Activated CD4-positive, alpha-beta memory T cell treated with anti-CD3 and anti-CD28 coated beads for 36 hours (primary cell): ENCODE results near the gene ADD3. TPM values are rescaled to one million over a fixed set of nuclear protein-coding genes. Genes with fewer than 3 reads are reported as not detected.

Experiments used
- CTCF ChIA-PET: fragments of 350-600 bp; sonication (Branson Sonifier 250); formaldehyde crosslinking; loops from one replicate; lab custom pipeline; 2021; ENCODE audit warnings: antibody characterized with exemption, inconsistent platforms; lab: Charles Lee
- POLR2A ChIA-PET: fragments of 350-600 bp; sonication (Branson Sonifier 250); formaldehyde crosslinking; loops from one replicate; lab custom pipeline; 2021; ENCODE audit warnings: antibody characterized with exemption; lab: Charles Lee
- DNase-seq: peaks from one replicate; pipeline ENCODE4 v3.0.0-alpha.2; 2020
- H3K27ac Mint-ChIP-seq: one replicate; pipeline ENCODE4 v1.8.0; 2021; ENCODE audit warnings: mixed read lengths
- H3K27me3 Mint-ChIP-seq: one replicate; pipeline ENCODE4 v1.8.0; 2021; ENCODE audit warnings: mixed read lengths
- H3K36me3 Mint-ChIP-seq: one replicate; pipeline ENCODE4 v1.8.0; 2021; ENCODE audit warnings: mixed read lengths
- H3K4me1 Mint-ChIP-seq: one replicate; pipeline ENCODE4 v1.8.0; 2021; ENCODE audit warnings: low read depth, mixed read lengths
- H3K4me3 Mint-ChIP-seq: one replicate; pipeline ENCODE4 v1.8.0; 2021; ENCODE audit warnings: mild to moderate bottlenecking, mixed read lengths
- H3K9me3 Mint-ChIP-seq: one replicate; pipeline ENCODE4 v1.8.0; 2021; ENCODE audit warnings: mixed read lengths
- intact Hi-C: fragments of 100-400 bp; cut with micrococcal nuclease; formaldehyde crosslinking; loops from one replicate; pipeline ENCODE4 v1.15.1; 2023
- total RNA-seq, 2 experiments: library from RNA; stranded (reverse); gene quantifications; one replicate each; pipeline ENCODE4 v1.2.3, GENCODE V29; 2021

The ADD3 gene
- total RNA-seq, 2 experiments from 2014 or later: 92.3 to 93.3 TPM

DNA sequence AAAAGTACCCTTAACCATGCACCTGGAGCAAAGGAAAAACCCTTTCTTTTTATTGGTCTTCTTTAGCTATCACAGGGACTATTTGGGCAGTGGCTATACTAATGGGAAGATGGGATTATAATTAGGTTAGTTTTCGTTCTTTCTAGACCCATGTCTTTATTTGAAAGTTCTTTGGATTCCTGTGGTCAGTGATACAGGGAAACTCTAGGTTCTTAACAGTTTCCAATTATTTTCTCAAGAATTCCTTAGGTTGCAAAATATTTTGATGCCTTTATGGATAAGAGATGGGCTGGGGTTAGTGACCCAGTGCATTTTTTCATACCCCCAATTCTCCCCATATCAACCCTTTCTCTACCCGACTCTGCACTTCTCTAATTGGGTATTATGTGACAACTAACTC, 49.0 kb downstream of the ADD3 start:
- Mint-ChIP-seq H3K9me3 (no peaks in the 10 kb centered on the region), H3K36me3 (peaks cover 2% of the 10 kb centered on the region), H3K27ac (peak overlapping the region; percentile 59), H3K27me3 (no peaks in the 10 kb centered on the region), H3K4me1 (peaks cover 89% of the 10 kb centered on the region), H3K4me3 (no peak overlapping the region)
- DNase-seq: no peak
- ChIA-PET POLR2A (interaction anchor here (2.2 kb wide), 1 partner anchor 8 kb away, joined by 5 read pairs; no protein-coding TSS in a partner anchor), CTCF (interaction anchor here (1.2 kb wide), 1 partner anchor 15 kb away, joined by 3 read pairs; no protein-coding TSS in a partner anchor)
- intact Hi-C loops: loop anchor here (2.0 kb wide), 1 partner anchor 16 kb away; no protein-coding TSS in a partner anchor

DNA sequence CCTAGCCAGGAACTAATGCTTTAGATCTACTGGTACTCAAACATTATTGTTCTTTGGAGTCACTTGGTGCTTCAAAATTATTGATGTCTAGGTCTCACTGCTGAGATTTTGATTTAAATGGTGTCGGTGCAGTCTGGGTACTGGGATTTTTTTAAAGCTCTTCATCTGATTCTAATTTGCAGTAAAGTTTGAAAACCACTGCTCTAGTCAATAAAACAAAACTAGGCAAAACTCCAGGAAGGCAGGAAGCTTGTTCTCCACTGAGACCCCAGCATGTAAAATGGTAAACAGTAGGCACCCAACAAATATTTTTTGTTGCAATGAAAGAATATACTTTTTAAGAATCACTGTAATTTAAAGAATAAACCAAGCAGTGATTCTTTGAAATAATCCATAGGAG, 49.7 kb downstream of the ADD3 start:
- POLR2A ChIA-PET: interaction anchor here (1.2 to 2.2 kb wide), 4 partner anchors 9 to 26 kb away, joined by 5 read pairs; no protein-coding TSS in a partner anchor

DNA sequence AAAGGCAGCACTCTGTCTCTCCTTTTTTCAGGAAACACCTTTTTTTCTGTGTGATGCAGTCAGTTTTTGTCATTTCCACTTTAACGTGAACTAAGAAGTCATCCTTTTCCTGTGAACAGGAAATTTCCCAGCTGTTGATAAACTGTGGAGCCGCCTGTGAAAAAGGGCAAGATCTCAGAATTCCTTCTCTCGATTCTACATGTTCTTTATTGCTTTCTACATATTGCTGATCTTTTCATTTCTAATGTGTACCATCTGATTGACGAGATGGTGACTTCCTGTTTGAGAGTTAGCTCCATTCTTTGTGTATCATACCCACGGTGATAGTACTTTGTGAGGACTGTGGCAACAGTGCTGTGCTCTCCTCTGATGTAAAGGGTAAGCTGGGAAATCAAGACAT, 50.4 kb downstream of the ADD3 start:
- intact Hi-C loops: loop anchor here (1.0 kb wide), 3 partner anchors 10 to 48 kb away; no protein-coding TSS in a partner anchor
- Mint-ChIP-seq H3K4me3 (peak overlapping the region; percentile 68), H3K9me3 (no peaks in the 10 kb centered on the region)

More for the DNA sequence above, 49.7 kb downstream of the ADD3 start:
- intact Hi-C loops: loop anchor here (2.0 kb wide), 1 partner anchor 17 kb away; no protein-coding TSS in a partner anchor
- no peaks in the 10 kb centered on the region for H3K9me3 Mint-ChIP-seq
- peaks cover 84% of the 10 kb centered on the region for H3K4me1 Mint-ChIP-seq
- CTCF ChIA-PET: interaction anchor here (0.6 to 1.8 kb wide), 9 partner anchors 10 to 213 kb away, joined by 3 to 7 read pairs (median 4); no protein-coding TSS in a partner anchor
- H3K27me3 Mint-ChIP-seq: no peaks in the 10 kb centered on the region
- H3K4me3 Mint-ChIP-seq: peak overlapping the region; percentile 3
- DNase-seq: no peak
- H3K36me3 Mint-ChIP-seq: peaks cover 2% of the 10 kb centered on the region
- peak overlapping the region; percentile 59 for H3K27ac Mint-ChIP-seq

DNA sequence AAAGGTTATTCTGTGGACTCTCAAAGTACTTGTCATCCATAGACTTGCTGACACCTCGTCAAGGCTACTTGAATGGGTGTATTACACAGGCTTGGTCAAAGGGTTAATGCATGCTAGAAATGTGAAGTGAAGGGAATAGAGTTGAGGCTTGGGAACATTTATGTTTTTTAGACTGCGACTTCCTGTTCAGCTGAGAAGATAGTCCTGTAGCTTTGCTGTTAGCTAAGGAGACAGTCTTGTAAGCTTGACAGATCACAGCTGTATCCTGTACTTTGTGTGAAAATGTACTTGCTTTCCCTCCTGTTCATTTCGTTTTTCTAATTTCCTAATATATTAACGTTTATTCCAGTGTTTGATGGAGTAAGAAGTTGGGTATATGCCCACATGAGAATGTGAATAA, 52.1 kb downstream of the ADD3 start:
- no peak overlapping the region for H3K4me3 Mint-ChIP-seq

More for the DNA sequence above, 50.4 kb downstream of the ADD3 start:
- ChIA-PET CTCF (interaction anchor here (0.6 to 1.8 kb wide), 11 partner anchors 9 to 832 kb away, joined by 3 to 7 read pairs (median 4); no protein-coding TSS in a partner anchor), POLR2A (interaction anchor here (0.7 to 2.2 kb wide), 10 partner anchors 9 to 152 kb away, joined by 3 to 13 read pairs (median 5); no protein-coding TSS in a partner anchor)
- H3K27me3 Mint-ChIP-seq: no peaks in the 10 kb centered on the region
- H3K27ac Mint-ChIP-seq: peak overlapping the region; percentile 83
- H3K36me3 Mint-ChIP-seq: peaks cover 2% of the 10 kb centered on the region
- H3K4me1 Mint-ChIP-seq: peaks cover 83% of the 10 kb centered on the region
- DNase-seq: no peak

DNA sequence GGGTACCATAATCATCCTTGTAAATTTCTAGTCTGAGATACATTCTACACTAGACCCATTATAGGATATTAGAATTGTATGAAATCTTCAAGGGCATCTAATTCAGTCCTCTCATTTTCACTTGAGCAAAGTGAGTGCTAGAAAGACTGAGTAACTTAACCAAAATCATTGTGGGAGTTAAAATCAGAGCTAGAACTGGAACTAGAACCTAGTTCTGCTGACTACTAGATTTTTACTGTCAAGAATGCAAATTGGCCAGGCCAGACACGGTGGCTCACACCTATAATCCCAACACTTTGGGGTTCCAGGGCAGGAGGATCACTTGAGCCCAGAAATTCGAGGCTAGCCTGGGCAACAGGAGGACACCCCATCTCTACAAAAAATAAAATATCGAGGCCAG, 53.9 kb downstream of the ADD3 start:
- Mint-ChIP-seq H3K4me3 (no peak overlapping the region), H3K36me3 (no peaks in the 10 kb centered on the region), H3K27me3 (no peaks in the 10 kb centered on the region), H3K4me1 (peaks cover 82% of the 10 kb centered on the region), H3K27ac (peak overlapping the region; percentile 16), H3K9me3 (no peaks in the 10 kb centered on the region)
- ChIA-PET POLR2A (no interaction called here), CTCF (no interaction called here)
- DNase-seq: no peak
- intact Hi-C loops: no loop called here

More for the DNA sequence above, 52.1 kb downstream of the ADD3 start:
- no peaks in the 10 kb centered on the region for H3K27me3 Mint-ChIP-seq
- H3K4me1 Mint-ChIP-seq: peaks cover 84% of the 10 kb centered on the region
- intact Hi-C loops: no loop called here
- POLR2A ChIA-PET: interaction anchor here (1.2 kb wide), 1 partner anchor 15 kb away, joined by 3 read pairs; no protein-coding TSS in a partner anchor
- no peaks in the 10 kb centered on the region for H3K9me3 Mint-ChIP-seq
- H3K36me3 Mint-ChIP-seq: no peaks in the 10 kb centered on the region
- CTCF ChIA-PET: no interaction called here
- peak overlapping the region; percentile 46 for H3K27ac Mint-ChIP-seq
- DNase-seq: no peak

DNA sequence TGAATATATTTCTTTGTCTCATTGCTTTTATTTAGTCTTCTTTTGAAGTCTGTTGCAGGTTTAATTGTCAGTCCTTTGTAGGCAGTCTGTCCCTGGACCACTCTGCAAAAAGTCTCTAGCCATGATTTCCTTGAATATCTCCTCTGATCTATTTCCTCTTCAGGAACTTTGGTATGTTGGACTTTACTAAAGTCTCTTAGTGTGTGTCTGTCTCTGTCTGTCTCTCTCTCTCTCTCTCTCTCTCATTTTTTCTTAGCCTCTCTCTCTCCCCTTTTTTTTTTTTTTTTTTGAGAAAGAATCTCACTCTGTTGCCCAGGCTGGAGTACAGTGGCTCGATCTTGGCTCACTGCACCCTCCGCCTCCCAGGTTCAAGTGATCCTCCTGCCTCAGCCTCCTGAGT, 57.5 kb downstream of the ADD3 start:
- H3K4me3 Mint-ChIP-seq: no peak overlapping the region
- no peaks in the 10 kb centered on the region for H3K27me3 Mint-ChIP-seq
- peaks cover 81% of the 10 kb centered on the region for H3K4me1 Mint-ChIP-seq
- intact Hi-C loops: loop anchor here (5.0 kb wide), 1 partner anchor 37 kb away; no protein-coding TSS in a partner anchor
- POLR2A ChIA-PET: no interaction called here
- H3K27ac Mint-ChIP-seq: peak overlapping the region; percentile 1
- no peak for DNase-seq
- CTCF ChIA-PET: no interaction called here
- H3K9me3 Mint-ChIP-seq: no peaks in the 10 kb centered on the region
- no peaks in the 10 kb centered on the region for H3K36me3 Mint-ChIP-seq

DNA sequence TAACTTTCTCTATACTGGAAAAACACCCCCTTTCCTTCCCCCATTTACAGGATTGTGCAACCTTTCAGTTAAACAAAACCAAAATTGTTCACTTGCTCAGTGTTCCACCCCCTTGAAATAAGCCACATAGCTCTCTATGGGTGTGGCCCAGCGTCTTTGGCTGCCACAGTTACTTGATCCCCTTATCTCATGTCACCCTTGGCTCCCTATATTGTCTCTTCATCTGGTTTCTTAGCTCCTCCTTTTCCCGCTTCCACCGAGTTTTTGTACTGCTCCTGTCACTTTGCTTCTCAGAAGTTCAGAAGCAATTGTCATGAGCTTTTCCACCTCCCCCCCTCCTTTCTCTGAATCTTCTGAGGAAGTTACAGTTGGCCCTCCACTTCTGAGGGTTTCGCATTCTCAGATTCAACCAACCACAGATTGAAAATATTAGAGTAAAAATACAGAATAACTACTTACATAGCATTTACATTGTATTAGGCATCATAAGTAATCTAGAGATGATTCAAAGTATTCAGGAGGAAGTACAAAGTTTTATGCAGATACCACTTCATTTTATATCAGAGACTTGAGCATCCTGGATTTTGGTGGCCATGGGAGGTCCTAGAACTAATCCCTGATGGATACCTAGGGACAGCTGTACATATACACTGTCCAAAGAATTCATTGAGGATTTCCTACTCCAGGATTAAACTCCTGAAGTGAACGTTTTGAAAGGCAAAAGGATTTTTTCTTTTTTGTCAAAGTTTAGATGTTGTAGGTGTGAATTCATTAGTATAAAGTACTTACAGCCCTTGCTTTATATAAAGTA, 60.4 kb downstream of the ADD3 start:
- Mint-ChIP-seq H3K4me1 (peaks cover 83% of the 10 kb centered on the region), H3K27ac (peak overlapping the region; percentile 88), H3K27me3 (no peaks in the 10 kb centered on the region), H3K9me3 (no peaks in the 10 kb centered on the region), H3K36me3 (no peaks in the 10 kb centered on the region), H3K4me3 (peak overlapping the region; percentile 31)
- DNase-seq: peak; percentile 72
- ChIA-PET POLR2A (interaction anchor here (0.5 to 3.3 kb wide), 8 partner anchors 9 to 61 kb away, joined by 3 to 20 read pairs (median 5); partner anchors contain the start of gene ADD3), CTCF (interaction anchor here (0.6 to 1.8 kb wide), 4 partner anchors 10 to 184 kb away, joined by 3 to 6 read pairs (median 4); no protein-coding TSS in a partner anchor)
- intact Hi-C loops: loop anchor here (1.0 to 5.0 kb wide), 7 partner anchors 9 to 143 kb away; no protein-coding TSS in a partner anchor

DNA sequence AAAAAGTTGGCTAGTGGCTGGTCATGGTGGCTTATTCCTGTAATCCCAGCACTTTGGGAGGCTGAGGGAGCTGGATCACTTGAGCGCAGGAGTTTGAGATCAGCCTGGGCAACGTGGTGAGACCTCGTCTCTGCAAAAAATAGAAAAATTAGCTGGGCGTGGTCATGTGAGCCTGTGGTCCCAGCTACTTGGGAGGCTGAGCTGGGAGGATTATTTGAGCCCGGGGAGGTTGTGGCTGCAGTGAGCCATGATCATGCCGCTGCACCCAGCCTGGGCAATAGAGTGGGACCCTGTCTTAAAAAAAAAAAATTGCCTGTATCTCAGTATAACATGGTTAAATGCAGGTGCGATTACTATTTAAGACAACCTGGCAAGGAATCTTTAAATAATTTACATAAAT, 61.0 kb downstream of the ADD3 start:
- Mint-ChIP-seq H3K27me3 (no peaks in the 10 kb centered on the region), H3K4me3 (peak overlapping the region; percentile 31), H3K36me3 (no peaks in the 10 kb centered on the region), H3K4me1 (peaks cover 85% of the 10 kb centered on the region), H3K9me3 (no peaks in the 10 kb centered on the region), H3K27ac (peak overlapping the region; percentile 88)
- POLR2A ChIA-PET: interaction anchor here (0.7 to 3.3 kb wide), 7 partner anchors 9 to 61 kb away, joined by 3 to 20 read pairs (median 4); partner anchors contain the start of gene ADD3
- CTCF ChIA-PET: interaction anchor here (0.6 to 2.2 kb wide), 3 partner anchors 10 to 54 kb away, joined by 3 to 7 read pairs (median 4); no protein-coding TSS in a partner anchor
- intact Hi-C loops: loop anchor here (1.0 to 5.0 kb wide), 6 partner anchors 9 to 142 kb away; no protein-coding TSS in a partner anchor
- DNase-seq: no peak

DNA sequence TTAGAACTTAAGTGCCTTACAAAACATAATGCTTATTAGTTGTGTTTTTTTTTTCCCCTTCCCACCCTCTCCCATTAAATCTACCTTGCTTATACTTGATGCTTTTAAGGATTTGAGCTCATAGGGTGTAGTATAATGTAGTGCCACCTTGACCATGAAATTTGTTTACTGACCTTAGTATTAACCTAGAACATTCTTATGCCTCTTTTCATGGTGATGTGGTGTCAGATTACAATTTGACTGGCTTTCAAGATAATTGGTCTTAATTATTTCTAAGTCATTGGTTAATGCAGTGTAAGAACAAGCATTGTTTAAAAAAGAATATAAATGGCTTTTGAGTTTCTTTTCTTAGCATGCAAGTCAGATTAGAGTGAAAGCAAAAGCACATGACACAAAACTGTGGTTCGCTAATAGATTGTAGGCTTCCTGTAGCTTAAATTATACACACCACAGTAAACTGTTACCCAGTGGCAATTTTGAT, 61.8 kb downstream of the ADD3 start:
- ChIA-PET CTCF (interaction anchor here (0.9 to 2.2 kb wide), 2 partner anchors 11 to 14 kb away, joined by 4 to 7 read pairs; no protein-coding TSS in a partner anchor), POLR2A (interaction anchor here (0.7 to 3.3 kb wide), 5 partner anchors 8 to 59 kb away, joined by 3 to 20 read pairs (median 4); no protein-coding TSS in a partner anchor)
- no peak for DNase-seq
- H3K4me1 Mint-ChIP-seq: peaks cover 87% of the 10 kb centered on the region
- intact Hi-C loops: loop anchor here (2.0 to 5.0 kb wide), 3 partner anchors 33 to 141 kb away; no protein-coding TSS in a partner anchor
- peak overlapping the region; percentile 88 for H3K27ac Mint-ChIP-seq
- no peaks in the 10 kb centered on the region for H3K36me3 Mint-ChIP-seq
- H3K27me3 Mint-ChIP-seq: no peaks in the 10 kb centered on the region
- no peaks in the 10 kb centered on the region for H3K9me3 Mint-ChIP-seq
- H3K4me3 Mint-ChIP-seq: peak overlapping the region; percentile 65

DNA sequence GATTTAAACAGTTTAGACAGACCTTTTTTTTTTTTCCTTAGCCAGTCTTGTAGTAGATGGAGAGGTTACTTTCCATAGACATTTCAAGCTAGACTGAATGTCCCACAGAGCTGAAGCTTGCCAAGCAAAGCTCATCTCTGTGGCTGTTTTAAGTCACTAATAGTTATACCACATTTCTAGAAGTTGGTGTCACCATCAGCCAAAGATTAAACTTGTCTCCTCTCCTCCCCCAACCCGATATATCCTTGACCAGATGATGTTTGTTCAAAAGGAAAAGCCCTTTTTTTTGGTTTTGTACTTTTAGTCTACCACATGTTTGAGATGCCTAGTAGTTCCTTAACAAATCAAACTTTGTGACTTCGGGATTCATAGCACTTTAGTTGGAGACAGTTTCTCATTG, 66.1 kb downstream of the ADD3 start:
- Mint-ChIP-seq H3K27ac (peak overlapping the region; percentile 72), H3K36me3 (no peaks in the 10 kb centered on the region), H3K27me3 (no peaks in the 10 kb centered on the region), H3K9me3 (no peaks in the 10 kb centered on the region), H3K4me1 (peaks cover 86% of the 10 kb centered on the region), H3K4me3 (peak overlapping the region; percentile 18)
- ChIA-PET CTCF (interaction anchor here (0.6 to 0.8 kb wide), 2 partner anchors 16 to 36 kb away, joined by 4 to 5 read pairs; no protein-coding TSS in a partner anchor), POLR2A (interaction anchor here (0.6 to 1.0 kb wide), 4 partner anchors 11 to 65 kb away, joined by 3 to 5 read pairs (median 3); no protein-coding TSS in a partner anchor)
- intact Hi-C loops: loop anchor here (10.0 kb wide), 1 partner anchor 461 kb away; no protein-coding TSS in a partner anchor
- DNase-seq: no peak

DNA sequence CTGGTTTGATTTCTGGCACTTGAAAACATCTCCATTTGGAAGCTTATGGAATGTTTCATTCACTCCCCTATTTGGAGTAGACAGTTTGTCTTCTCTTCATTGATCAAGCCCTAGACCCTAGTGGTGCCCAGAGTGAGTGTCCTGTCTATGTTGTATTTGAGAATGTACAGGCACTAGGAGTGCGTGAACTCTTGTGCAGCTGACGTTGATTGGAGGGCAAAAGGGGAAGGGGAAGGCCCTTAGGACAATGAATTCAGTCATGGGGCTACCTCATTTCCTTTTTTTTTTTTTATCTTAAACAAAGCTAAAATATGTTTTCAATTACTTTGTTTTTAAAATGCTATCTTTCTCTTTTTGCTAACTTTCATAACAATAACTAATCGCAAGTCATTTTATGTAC, 66.5 kb downstream of the ADD3 start:
- intact Hi-C loops: loop anchor here (10.0 kb wide), 1 partner anchor 461 kb away; no protein-coding TSS in a partner anchor
- DNase-seq: peak; percentile 52
- CTCF ChIA-PET: interaction anchor here (0.6 to 1.5 kb wide), 2 partner anchors 17 to 190 kb away, joined by 3 to 5 read pairs; no protein-coding TSS in a partner anchor
- peak overlapping the region; percentile 72 for H3K27ac Mint-ChIP-seq
- H3K4me1 Mint-ChIP-seq: peaks cover 86% of the 10 kb centered on the region
- POLR2A ChIA-PET: interaction anchor here (0.6 to 1.0 kb wide), 2 partner anchors 12 to 65 kb away, joined by 3 read pairs; no protein-coding TSS in a partner anchor
- peak overlapping the region; percentile 18 for H3K4me3 Mint-ChIP-seq
- H3K36me3 Mint-ChIP-seq: no peaks in the 10 kb centered on the region
- no peaks in the 10 kb centered on the region for H3K9me3 Mint-ChIP-seq
- no peaks in the 10 kb centered on the region for H3K27me3 Mint-ChIP-seq
